GM18502 (cell line): ENCODE measurements around the gene CLN6.
"Not testable (repeated sequence)": the region's sequence is repeated elsewhere in the genome, so short reads cannot be mapped to it uniquely, and the experiment has no call there.

Source experiments
- ATAC-seq: cut with Tn5 transposase; IDR thresholded peaks from one replicate; pipeline ENCODE4 v1.9.1; 2021; ENCODE audit warnings: mild to moderate bottlenecking; ENCODE audit not compliant: unreplicated experiment, poor library complexity

Gene CLN6

DNA sequence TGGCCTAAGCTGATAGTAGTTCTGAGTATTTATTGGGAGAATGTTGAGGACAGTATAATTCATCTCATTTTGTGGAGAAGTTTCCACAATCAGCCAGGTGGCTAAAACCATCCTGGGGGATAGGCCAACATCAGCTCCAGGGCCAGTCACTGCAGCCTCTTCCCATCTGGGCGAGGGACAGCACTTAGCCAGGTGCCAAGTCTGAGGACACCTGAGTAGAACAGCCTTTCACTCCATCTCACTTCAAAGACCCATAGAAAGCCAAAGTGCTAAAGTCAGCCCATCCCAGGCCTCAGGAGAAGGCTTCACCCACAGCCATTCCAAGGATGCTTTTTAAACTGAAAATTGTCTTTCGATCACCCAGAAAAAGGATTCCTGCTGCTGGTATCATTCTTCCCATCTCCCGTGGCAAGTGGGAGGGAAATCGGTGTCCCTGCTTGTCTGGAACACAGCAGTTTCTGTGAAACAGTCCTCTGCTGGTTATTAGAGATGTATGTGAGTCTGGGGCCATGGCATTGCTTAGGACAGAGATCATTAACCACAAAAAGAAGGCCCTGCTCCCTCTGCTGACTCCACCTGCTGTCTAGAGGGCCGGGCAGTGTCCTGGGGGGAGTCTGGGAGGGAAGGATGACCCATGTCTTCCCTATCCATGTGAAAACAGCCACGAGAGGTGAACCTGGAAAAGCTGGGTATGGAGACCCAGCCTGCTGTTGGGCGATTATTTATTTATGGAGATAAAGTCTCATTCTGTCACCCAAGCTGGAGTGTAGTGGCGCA is 34.0 kb downstream of the CLN6 start:
- ATAC-seq: no peak

DNA sequence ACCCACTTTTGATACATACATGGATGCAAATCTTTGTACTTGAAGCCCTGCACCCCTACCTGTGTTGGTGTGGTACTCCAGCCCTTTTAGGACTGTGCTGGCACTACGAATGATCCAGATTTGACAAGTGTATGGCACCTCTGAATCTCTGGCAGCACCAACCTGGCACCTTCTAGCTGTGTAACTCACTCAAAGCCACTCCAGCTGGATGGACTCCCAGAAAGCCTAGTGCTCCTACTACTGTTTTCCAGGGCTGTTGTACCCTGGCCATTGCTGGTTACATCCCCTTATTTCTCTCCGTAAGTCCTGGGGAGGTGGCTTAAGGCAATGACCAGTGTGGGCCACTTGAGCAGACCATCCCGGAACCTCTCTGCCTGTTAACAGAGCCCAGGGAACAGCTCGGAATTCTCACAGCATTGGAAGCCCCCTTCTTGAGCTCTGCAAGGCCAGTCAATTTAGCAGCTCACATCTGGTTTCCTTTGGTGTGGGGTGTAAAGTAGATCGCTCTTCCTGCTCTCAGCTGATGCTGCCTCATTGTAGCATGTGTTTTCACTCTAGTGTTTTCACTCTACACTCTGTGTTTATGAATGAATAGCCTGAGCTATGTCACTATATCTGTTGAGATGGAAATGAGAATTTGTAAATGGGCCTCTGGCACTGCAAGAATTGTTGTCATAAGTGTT is 36.6 kb downstream of the CLN6 start:
- ATAC-seq: no peak

DNA sequence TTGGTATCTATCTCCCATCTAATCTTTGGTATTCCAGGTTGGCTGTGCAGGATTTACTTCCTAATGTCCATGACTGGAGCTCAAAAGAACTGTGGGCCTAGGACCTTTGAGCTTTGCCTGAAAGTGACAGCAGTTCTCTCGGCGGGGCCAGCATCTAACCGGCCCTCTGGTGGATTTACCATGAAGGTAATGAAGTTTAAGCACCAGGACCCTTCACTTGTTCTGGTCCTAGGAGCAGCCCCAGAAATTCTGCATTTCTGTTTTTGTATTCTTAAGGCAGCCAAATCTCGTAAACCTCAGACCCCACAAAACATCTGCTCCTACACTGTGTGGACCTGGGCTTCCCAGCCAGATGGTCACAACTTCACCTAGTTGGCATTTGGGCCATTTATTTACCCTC is 37.4 kb downstream of the CLN6 start:
- ATAC-seq: no peak

DNA sequence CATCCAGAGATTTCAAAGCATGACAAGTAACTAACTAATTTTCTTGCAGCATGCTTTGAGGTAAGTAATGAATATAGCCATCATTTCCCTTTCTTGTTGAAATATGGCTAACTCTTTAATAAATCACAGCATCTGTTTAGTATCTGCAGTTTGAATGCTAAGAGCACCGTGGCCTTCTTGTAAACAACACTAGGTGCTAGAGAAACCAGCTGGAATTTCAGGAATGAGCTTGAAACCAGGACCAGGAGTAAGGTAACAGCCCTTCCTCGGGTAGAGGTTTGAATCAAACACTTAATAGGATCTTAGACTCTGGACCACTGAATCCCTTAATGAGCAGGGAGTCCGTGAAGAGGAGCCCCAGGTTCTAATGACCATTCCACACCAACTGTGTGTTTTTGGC is 38.0 kb downstream of the CLN6 start:
- ATAC-seq: no peak

DNA sequence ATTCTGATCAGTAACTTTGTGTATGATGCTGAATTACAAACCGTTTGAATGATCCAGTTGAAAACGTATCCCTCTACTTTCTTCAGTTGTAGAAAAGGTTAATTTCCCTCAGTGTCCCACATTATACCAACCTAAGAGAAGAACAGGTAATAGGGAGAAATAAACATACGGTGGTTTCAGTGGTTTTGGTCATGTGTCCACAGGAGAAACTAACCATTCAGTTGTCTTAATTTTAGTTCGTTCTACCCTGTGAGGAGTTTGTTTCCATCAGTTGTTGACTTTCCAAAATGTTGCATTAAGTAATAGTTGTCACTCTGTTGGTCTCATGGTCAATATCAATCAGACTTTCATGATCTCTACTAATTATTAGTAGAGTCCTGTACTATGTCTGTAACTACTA is 39.5 kb downstream of the CLN6 start:
- no peak for ATAC-seq

DNA sequence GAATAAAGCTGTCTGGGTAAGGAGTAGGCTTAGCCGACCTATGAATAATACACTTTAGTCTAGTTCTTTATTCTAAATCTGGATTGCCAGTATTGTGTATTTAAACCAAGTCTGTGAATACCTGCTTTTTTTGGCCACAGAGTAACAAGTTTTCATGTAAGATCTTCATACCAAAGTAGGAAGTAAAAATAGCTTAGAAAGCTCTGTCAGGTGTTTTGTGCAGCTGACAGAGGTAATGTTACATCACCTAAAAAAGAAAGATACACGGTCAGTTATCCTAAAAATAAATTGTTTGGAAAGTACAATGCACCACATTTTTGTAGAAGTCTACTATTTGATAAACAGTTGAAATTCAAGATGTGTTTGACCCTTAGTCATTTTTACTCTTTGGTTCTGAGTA is 40.9 kb downstream of the CLN6 start:
- no peak for ATAC-seq

DNA sequence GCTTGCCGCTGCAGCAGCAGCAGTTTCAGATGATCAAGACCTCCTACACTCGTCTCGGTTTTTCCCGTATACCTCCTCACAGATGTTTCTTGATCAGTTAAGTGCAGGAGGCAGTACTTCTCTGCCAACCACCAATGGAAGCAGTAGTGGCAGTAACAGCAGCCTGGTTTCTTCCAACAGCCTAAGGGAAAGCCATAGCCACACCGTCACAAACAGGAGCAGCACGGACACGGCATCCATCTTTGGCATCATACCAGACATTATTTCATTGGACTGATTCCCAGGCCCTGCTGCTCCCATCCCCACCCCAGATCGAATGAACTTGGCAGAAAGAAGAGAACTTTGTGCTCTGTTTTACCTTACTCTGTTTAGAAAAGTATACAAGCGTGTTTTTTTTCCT is 42.0 kb downstream of the CLN6 start:
- no peak for ATAC-seq

DNA sequence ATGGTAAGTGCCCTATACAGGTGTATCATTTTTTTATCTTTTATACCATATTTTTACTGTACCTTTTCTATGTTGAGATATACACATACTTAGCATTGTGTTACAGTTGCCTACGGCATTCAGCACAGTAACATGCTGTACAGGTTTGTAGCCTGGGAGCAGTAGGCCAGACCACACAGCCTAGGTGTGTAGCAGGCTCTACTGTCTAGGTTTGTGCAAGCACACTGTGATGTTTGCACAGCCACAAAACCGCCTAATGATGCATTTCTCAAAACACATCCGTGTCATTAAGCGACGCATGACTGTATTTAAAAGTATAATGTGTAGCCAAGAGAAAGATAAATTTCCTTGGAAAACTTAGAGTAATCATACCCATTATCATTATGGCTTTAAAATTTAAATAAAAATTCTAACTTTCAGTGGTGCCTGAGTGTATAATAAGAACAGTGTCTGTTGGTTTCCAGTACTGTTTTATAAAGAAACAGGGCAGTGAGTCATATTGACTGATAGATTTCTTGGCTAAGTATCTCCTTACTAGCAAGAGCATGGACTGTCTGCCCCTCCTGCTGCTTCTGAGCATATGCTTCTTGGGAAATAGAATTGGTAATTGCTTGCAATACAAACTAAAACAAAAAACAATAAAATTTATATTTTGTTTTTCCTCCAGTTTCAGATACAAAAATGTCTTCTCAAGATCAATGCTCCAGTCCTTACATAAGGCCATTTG is 42.7 kb downstream of the CLN6 start:
- no peak for ATAC-seq

DNA sequence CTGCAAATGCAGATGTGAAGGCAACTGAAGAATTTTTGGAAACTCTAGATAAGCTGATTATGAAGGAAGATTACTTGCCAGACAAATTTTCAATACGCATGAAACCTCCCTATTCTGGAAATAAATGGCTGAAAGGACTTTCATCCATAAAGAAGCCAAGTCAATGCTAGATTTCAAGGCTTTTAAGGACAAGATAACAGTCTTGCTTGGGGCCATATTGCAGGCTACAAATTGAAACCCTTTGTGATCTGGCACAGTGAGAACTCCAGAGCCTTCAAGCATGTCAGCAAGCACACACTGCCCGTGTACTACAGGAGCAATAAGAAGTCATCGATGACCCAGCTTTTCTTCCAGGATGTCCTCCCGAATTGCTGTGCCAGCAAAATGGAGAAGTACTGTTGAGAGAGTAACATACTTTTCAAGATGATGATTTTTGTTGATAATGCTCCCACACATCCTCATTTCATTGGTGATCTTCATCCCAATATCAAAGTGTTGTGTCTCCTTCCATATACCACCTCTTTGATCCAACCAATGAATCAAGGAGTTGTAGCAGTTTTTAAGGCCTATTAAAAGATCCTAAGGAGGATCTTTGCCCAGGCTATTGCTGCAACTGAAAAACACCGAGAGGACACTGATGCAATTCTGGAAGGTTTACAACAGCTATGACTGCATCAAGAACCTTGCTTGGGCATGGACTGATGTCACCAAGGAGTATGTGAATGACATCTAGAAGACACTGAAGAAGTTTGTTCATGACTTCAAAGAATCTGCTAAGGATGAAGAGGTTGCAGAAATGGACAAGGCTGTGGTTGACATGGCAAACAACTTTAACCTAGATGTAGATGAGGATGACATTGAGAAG is 44.7 kb downstream of the CLN6 start:
- no peak for ATAC-seq

DNA sequence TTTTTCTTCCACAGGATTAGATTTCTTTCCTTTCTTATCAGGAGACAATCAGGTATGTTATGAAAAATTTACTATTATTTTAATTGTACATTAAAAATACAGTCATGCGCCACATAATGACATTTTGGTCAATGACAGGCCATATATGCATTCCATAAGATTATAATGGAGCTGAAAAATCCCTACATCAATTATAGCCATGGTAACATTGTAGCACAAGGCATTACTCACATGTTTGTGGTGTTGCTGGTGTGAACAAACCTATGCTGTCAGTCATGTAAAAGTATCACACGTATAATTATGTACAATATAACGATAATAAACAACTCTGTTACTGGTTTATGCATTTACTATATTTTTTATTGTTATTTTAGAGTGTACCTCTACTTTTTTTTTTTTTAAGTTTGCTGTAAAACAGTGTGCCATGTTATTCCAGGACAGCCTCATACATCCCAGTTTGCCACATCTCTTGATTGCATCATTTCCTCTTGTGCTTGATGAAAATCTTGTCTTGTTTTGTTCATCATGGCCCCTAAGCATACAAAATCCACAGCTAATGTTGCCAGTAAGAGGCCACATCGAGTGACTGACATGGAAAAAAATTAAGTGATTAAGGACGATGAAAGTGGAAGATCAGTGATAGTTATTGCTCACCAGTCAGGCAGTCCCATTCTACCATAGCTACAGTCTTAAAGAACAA is 45.8 kb downstream of the CLN6 start:
- no peak for ATAC-seq

DNA sequence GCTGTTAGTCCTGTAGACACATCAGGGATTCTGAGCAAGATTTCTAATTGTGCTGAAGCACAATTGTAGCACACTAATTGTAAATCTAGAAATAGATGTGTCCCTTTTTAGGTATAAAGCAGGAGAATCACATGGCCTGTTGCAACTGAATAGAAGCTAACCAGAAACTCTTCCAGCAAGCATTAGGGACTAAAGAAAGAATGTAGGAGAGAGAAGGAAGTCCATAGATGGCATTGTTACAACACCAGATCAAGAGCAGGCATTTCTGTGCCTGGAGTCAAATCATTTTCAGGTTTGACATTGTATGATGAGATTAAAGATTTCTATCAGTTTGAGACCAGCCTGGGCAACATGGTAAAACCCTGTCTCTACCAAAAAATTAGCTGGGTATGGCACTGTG is 51.8 kb downstream of the CLN6 start:
- ATAC-seq: no peak

DNA sequence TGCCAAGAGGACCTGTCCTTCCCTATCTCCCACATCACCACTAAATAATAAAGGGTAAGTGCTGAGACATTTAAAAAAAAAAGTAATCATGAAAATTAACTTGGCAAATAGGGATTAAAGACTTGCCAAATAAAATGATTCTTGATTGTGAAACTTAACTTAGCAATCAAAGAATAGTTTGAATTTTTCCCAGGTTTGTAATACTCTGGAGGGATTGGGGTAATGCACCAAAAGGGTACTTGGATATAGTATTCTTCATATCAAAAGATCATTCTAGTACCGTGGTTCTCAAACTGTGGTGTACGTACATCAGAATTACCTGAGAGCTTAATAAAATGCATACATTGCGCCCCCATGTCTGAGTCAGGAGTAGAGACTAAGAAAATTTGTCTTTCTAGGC is 52.9 kb downstream of the CLN6 start:
- no peak for ATAC-seq

DNA sequence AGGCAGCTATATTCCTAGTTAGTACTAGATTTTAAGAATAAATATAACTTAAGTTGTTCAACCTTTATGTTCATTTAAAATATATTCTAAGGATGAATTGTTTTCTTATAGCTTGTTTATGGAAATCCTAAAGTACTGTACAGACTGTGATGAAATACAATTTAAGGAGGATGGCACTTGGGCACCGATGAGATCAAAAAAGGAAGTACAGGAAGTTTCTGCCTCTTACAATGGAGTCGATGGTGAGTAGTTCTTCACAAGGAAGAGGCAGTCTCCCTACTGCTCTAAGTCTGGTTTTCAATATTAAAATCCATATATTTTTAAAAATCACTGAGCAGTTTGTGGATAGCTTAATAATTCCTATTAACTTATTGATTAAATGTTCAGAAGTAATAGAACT is 54.0 kb downstream of the CLN6 start:
- no peak for ATAC-seq

DNA sequence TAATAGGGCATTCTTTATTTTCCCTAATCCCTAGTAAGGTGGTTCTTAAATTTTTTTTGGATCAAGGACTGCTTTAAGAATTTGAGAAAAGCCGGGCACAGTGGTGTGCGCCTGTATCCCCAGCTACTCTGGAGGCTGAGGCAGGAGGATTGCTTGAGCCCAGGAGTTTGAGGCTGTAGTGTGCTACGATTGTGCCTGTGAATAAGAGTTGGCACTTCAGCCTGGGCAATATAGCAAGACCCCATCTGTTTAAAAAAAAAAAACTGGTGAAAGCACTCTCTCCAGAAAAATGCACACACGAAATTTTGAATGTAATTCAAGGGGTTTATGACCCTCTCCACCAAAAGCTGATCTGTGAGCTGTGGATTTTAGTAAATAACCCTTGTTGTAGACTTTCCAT is 56.4 kb downstream of the CLN6 start:
- no peak for ATAC-seq

DNA sequence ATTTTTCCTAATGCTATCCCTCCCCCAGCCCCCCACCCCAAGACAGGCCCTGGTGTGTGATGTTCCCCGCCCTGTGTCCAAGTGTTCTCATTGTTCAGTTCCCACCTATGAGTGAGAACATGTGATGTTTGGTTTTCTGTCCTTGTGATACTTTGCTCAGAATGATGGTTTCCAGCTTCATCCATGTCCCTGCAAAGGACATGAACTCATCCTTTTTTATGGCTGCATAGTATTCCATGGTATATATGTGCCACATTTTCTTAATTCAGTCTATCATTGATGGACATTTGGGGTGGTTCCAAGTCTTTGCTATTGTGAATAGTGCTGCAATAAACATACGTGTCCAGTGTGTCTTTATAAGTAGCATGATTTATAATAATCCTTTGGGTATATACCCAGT is 57.5 kb downstream of the CLN6 start:
- not testable (repeated sequence) for ATAC-seq

DNA sequence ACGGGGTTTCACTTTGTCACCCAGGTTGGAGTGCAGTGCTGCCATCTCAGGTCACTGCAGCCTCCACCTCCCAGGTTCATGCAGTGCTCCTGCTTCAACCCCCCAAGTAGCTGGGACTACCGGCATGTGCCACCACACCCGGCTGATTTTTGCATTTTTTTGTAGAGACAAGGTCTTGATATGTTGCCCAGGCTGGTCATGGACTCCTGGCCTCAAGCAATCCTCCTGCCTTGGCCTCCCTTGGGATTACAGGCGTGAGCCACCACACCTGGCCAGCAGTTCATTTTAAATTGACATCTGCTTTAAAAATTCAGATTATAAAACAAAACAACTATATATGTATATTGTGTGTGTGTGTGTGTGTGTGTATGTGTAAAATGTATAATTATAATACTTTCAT is 62.7 kb downstream of the CLN6 start:
- no peak for ATAC-seq

DNA sequence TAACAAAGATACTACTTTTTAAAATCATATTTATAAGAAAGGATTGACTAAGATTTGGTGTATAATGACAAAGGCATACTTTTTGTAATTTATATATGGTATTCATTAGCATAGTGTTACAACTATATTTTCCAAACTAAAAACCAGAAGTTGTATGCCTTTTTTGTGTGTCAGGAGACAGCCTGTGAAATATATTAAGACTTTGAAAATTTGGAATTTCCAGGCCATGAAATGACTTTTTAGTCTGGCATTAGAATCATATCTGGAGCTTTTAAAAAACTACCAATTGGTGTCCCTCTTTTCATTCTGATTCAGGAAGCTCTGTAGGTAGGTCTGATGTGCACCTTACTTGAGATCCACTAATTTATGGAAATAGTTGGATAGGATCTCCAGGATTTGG is 66.3 kb downstream of the CLN6 start:
- no peak for ATAC-seq

DNA sequence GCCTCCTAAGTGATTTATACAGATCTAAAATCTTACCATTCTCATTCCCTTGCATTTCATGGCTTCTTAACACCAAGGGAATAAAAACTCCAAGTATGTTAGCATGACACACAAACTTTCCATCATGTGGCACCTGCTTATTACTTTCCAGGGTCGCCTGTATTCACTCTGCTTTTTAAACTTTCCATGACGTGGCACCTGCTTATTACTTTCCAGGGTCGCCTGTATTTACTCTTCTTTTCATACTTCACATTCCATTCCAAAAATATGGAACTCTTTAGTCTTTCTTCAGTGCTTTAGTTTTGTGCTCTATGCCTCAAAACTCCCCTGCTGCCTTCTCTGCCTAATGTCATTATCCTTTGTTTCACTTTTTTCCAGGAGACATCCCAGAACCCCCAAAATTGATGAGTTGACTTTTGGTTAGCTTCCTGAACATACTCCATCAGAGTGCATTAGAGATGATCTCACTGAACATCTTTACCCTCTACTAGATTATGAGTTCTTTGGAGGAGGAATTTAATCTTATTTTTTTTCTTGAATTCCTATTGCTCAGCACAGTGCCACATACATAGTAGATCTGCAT is 71.4 kb downstream of the CLN6 start:
- ATAC-seq: no peak

DNA sequence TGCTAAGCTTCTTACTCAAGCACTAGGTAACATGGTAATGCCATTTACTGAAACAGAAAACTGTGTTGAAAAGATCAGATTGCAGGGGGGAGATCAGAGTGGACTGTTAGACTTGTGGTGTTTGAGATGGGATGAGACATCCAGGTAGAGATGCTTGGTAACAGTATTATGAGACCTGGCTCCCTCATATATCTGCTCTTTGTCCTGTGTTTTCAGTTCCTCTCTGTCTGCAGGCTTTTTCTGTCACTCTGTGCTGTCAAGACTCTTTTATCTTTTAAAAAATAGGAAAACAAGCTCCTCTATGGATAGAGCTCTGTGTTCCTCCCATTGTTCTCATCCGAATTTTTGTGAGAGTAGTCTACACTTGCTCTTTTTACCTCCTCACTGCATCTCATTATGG is 72.5 kb downstream of the CLN6 start:
- no peak for ATAC-seq
